ENCODE measurements around the gene HSD17B3.
A peak's percentile ranks its signal among the peaks of the same experiment; 100 is the strongest.

Gene HSD17B3

DNA sequence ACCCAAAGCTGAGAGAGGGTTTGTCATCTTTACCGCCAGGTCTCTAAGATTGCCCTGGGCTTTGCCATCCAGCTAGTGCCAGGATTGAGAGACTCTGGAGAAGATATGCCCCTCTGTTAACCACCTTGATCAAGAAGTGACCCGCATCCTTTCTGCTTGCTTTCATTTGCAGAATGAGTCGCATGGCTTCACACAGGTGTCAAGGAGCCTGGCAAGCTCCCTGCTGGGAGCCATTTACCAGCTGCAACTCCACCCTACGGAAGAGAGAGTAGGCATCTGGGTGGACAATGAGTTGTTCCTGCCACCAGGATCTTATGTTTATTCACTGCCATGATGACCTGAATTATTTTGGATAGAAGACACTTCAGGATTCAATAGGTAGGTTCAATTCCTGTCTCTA, 43.0 kb downstream of the HSD17B3 start:
- Histone ChIP-seq H3K9me3 (ENCODE audit: control insufficient read depth, insufficient read depth, low read length) (no peaks in the 10 kb centered on the region), H3K27ac (ENCODE audit: low read depth, low read length) (no peak overlapping the region), H3K9ac (ENCODE audit: low read depth, low read length) (no peak overlapping the region), H3K36me3 (ENCODE audit: control insufficient read depth, insufficient read depth, low read length) (no peaks in the 10 kb centered on the region), H3K27me3 (ENCODE audit: control insufficient read depth, insufficient read depth, low read length) (no peaks in the 10 kb centered on the region), H3K4me3 (ENCODE audit: low read depth, low read length) (no peak overlapping the region), H3K4me1 (ENCODE audit: control insufficient read depth, insufficient read depth, low read length) (peaks cover 17% of the 10 kb centered on the region)

DNA sequence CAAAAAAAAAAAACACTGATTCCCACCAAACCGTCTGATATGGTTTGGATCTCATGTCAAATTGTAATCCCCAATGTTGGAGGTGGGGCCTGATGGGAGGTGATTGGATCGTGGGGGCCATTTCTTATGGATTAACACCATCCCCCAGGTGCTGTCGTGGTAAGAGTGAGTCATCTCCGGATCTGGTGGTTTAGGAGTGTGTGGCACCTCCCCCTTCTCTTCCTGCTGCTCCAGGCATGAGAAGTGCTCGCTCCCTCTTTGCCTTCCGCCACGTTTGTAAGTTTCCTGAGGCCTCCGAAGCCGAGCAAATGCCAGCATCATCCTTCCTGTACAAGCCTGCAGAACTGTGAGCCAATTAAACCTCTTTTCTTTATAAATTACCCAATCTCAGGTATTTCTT, 45.2 kb downstream of the HSD17B3 start:
- H3K4me3 ChIP-seq (ENCODE audit: low read depth, low read length): no peak overlapping the region
- no peak overlapping the region for H3K27ac ChIP-seq (ENCODE audit: low read depth, low read length)

GRCh38 chr9:96255698-96256097, 46.3 kb downstream of the HSD17B3 start:
- Histone ChIP-seq H3K9me3 (ENCODE audit: control insufficient read depth, insufficient read depth, low read length) (no peaks in the 10 kb centered on the region), H3K9ac (ENCODE audit: low read depth, low read length) (no peak overlapping the region), H3K4me1 (ENCODE audit: control insufficient read depth, insufficient read depth, low read length) (peaks cover 23% of the 10 kb centered on the region), H3K27ac (ENCODE audit: low read depth, low read length) (peak overlapping the region; percentile 6), H3K36me3 (ENCODE audit: control insufficient read depth, insufficient read depth, low read length) (no peaks in the 10 kb centered on the region), H3K27me3 (ENCODE audit: control insufficient read depth, insufficient read depth, low read length) (no peaks in the 10 kb centered on the region), H3K4me3 (ENCODE audit: low read depth, low read length) (no peak overlapping the region)

More for the DNA sequence above, 45.2 kb downstream of the HSD17B3 start:
- Histone ChIP-seq H3K36me3 (ENCODE audit: control insufficient read depth, insufficient read depth, low read length) (no peaks in the 10 kb centered on the region), H3K9me3 (ENCODE audit: control insufficient read depth, insufficient read depth, low read length) (no peaks in the 10 kb centered on the region), H3K4me1 (ENCODE audit: control insufficient read depth, insufficient read depth, low read length) (peaks cover 26% of the 10 kb centered on the region), H3K27me3 (ENCODE audit: control insufficient read depth, insufficient read depth, low read length) (no peaks in the 10 kb centered on the region), H3K9ac (ENCODE audit: low read depth, low read length) (no peak overlapping the region)

GRCh38 chr9:96253059-96253696, 48.8 kb downstream of the HSD17B3 start:
- Histone ChIP-seq H3K36me3 (ENCODE audit: control insufficient read depth, insufficient read depth, low read length) (no peaks in the 10 kb centered on the region), H3K27me3 (ENCODE audit: control insufficient read depth, insufficient read depth, low read length) (no peaks in the 10 kb centered on the region), H3K9me3 (ENCODE audit: control insufficient read depth, insufficient read depth, low read length) (no peaks in the 10 kb centered on the region), H3K9ac (ENCODE audit: low read depth, low read length) (no peak overlapping the region), H3K4me1 (ENCODE audit: control insufficient read depth, insufficient read depth, low read length) (peaks cover 12% of the 10 kb centered on the region), H3K4me3 (ENCODE audit: low read depth, low read length) (no peak overlapping the region), H3K27ac (ENCODE audit: low read depth, low read length) (no peak overlapping the region)

- Histone ChIP-seq H3K4me3 (ENCODE audit: low read depth, low read length) (no peak overlapping the region), H3K36me3 (ENCODE audit: control insufficient read depth, insufficient read depth, low read length) (no peaks in the 10 kb centered on the region), H3K9me3 (ENCODE audit: control insufficient read depth, insufficient read depth, low read length) (no peaks in the 10 kb centered on the region), H3K9ac (ENCODE audit: low read depth, low read length) (no peak overlapping the region), H3K27me3 (ENCODE audit: control insufficient read depth, insufficient read depth, low read length) (no peaks in the 10 kb centered on the region), H3K4me1 (ENCODE audit: control insufficient read depth, insufficient read depth, low read length) (peaks cover 8% of the 10 kb centered on the region), H3K27ac (ENCODE audit: low read depth, low read length) (no peak overlapping the region)
Observed at GRCh38 chr9:96251451-96251850, 50.5 kb downstream of the HSD17B3 start.

- Histone ChIP-seq H3K4me3 (ENCODE audit: low read depth, low read length) (no peak overlapping the region), H3K4me1 (ENCODE audit: control insufficient read depth, insufficient read depth, low read length) (peaks cover 8% of the 10 kb centered on the region; the same call in 1 of the 2 replicates), H3K27me3 (ENCODE audit: control insufficient read depth, insufficient read depth, low read length) (no peaks in the 10 kb centered on the region), H3K9me3 (ENCODE audit: control insufficient read depth, insufficient read depth, low read length) (no peaks in the 10 kb centered on the region), H3K9ac (ENCODE audit: low read depth, low read length) (no peak overlapping the region), H3K27ac (ENCODE audit: low read depth, low read length) (no peak overlapping the region), H3K36me3 (ENCODE audit: control insufficient read depth, insufficient read depth, low read length) (no peaks in the 10 kb centered on the region)
Observed at GRCh38 chr9:96249746-96250145, 52.2 kb downstream of the HSD17B3 start.

GRCh38 chr9:96246267-96246671, 55.7 kb downstream of the HSD17B3 start:
- H3K9me3 ChIP-seq (ENCODE audit: control insufficient read depth, insufficient read depth, low read length): no peaks in the 10 kb centered on the region
- H3K4me3 ChIP-seq (ENCODE audit: low read depth, low read length): no peak overlapping the region
- H3K4me1 ChIP-seq (ENCODE audit: control insufficient read depth, insufficient read depth, low read length): no peaks in the 10 kb centered on the region
- H3K27me3 ChIP-seq (ENCODE audit: control insufficient read depth, insufficient read depth, low read length): no peaks in the 10 kb centered on the region
- H3K9ac ChIP-seq (ENCODE audit: low read depth, low read length): no peak overlapping the region
- H3K27ac ChIP-seq (ENCODE audit: low read depth, low read length): no peak overlapping the region
- no peaks in the 10 kb centered on the region for H3K36me3 ChIP-seq (ENCODE audit: control insufficient read depth, insufficient read depth, low read length)

DNA sequence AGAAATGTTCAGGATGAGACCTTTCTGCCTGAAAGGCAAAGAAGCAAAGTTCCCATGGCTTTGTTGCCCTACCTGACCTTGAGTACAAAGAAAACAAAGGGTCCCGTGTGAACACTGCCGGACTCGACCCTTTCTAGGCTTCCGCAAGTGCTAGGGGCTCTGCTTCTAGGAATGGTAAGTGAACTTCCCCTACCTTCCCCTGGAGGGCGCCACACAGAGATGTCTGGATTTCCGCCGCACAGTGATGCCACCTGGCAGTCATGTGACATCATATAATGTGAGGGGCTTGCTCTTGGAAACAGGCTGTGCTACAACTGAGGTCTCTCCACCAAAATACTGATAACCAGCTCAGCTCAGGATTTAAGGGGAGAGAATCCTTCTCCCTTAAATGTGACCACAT, 56.6 kb downstream of the HSD17B3 start:
- H3K36me3 ChIP-seq (ENCODE audit: control insufficient read depth, insufficient read depth, low read length): no peaks in the 10 kb centered on the region
- no peaks in the 10 kb centered on the region for H3K9me3 ChIP-seq (ENCODE audit: control insufficient read depth, insufficient read depth, low read length)
- no peaks in the 10 kb centered on the region for H3K4me1 ChIP-seq (ENCODE audit: control insufficient read depth, insufficient read depth, low read length)
- H3K4me3 ChIP-seq (ENCODE audit: low read depth, low read length): no peak overlapping the region
- no peak overlapping the region for H3K9ac ChIP-seq (ENCODE audit: low read depth, low read length)
- no peaks in the 10 kb centered on the region for H3K27me3 ChIP-seq (ENCODE audit: control insufficient read depth, insufficient read depth, low read length)
- H3K27ac ChIP-seq (ENCODE audit: low read depth, low read length): no peak overlapping the region

DNA sequence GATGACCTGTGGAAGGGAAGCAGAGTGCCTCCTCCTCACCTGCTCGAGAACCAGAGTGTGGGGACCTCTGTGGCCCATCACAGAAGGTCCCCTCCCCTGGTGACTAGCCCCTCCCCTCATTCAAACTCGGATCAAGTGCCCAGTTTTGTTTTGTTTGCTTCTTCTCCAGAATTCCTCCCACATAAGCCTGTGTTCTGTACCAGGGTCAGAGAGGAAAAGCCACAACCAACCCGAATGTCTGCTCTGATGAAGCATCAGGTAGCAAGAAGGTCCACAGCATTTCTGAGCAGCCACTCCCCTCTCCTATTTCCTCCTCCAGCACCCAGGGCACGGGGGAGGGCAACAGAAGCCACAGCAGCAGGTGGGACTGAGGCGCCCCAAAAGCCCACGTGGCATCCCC, 58.2 kb downstream of the HSD17B3 start:
- Histone ChIP-seq H3K27ac (ENCODE audit: low read depth, low read length) (no peak overlapping the region), H3K27me3 (ENCODE audit: control insufficient read depth, insufficient read depth, low read length) (no peaks in the 10 kb centered on the region), H3K9ac (ENCODE audit: low read depth, low read length) (no peak overlapping the region), H3K4me3 (ENCODE audit: low read depth, low read length) (no peak overlapping the region), H3K4me1 (ENCODE audit: control insufficient read depth, insufficient read depth, low read length) (no peaks in the 10 kb centered on the region), H3K9me3 (ENCODE audit: control insufficient read depth, insufficient read depth, low read length) (no peaks in the 10 kb centered on the region), H3K36me3 (ENCODE audit: control insufficient read depth, insufficient read depth, low read length) (no peaks in the 10 kb centered on the region)

- no peaks in the 10 kb centered on the region for H3K4me1 ChIP-seq (ENCODE audit: control insufficient read depth, insufficient read depth, low read length)
- no peak overlapping the region for H3K27ac ChIP-seq (ENCODE audit: low read depth, low read length)
- H3K27me3 ChIP-seq (ENCODE audit: control insufficient read depth, insufficient read depth, low read length): no peaks in the 10 kb centered on the region
Observed at GRCh38 chr9:96242811-96243210, 59.2 kb downstream of the HSD17B3 start.

DNA sequence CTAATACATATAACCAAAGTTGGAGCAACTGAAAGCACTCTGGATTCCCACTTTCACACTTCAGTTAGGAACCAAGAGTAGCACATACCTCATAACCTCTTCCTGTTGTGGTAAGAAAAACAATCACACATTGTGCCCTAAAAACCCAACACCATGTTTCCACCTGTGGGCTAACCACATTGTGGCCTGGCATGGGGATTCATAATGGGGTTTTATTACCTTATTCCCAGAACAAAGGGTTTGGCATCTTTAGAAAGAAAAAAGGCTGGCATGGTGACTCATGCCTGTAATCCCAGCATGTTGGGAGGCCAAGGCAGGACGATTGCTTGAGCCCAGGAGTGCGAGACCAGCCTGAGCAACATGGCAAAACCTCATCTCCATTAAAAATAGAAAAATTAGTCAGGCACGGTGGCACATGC, 60.6 kb downstream of the HSD17B3 start:
- Histone ChIP-seq H3K36me3 (ENCODE audit: control insufficient read depth, insufficient read depth, low read length) (no peaks in the 10 kb centered on the region), H3K4me3 (ENCODE audit: low read depth, low read length) (no peak overlapping the region), H3K27me3 (ENCODE audit: control insufficient read depth, insufficient read depth, low read length) (no peaks in the 10 kb centered on the region), H3K4me1 (ENCODE audit: control insufficient read depth, insufficient read depth, low read length) (no peaks in the 10 kb centered on the region), H3K27ac (ENCODE audit: low read depth, low read length) (no peak overlapping the region), H3K9ac (ENCODE audit: low read depth, low read length) (no peak overlapping the region), H3K9me3 (ENCODE audit: control insufficient read depth, insufficient read depth, low read length) (no peaks in the 10 kb centered on the region)

More at GRCh38 chr9:96242811-96243210, 59.2 kb downstream of the HSD17B3 start:
- Histone ChIP-seq H3K36me3 (ENCODE audit: control insufficient read depth, insufficient read depth, low read length) (no peaks in the 10 kb centered on the region), H3K9ac (ENCODE audit: low read depth, low read length) (no peak overlapping the region), H3K4me3 (ENCODE audit: low read depth, low read length) (no peak overlapping the region), H3K9me3 (ENCODE audit: control insufficient read depth, insufficient read depth, low read length) (no peaks in the 10 kb centered on the region)

All from HUES48 (cell line).